ENCODE measurements around the gene ZFP36L2. TPM values are rescaled to one million over a fixed set of nuclear protein-coding genes. Genes with fewer than 3 reads are reported as not detected.

Gene ZFP36L2
- total and polyA plus RNA-seq, 9 of the 15 experiments (the other 6 are each of a cell fraction or from before 2014, with no cell fraction given) = 4.1 to 60.6 (median 20.3) TPM

DNA sequence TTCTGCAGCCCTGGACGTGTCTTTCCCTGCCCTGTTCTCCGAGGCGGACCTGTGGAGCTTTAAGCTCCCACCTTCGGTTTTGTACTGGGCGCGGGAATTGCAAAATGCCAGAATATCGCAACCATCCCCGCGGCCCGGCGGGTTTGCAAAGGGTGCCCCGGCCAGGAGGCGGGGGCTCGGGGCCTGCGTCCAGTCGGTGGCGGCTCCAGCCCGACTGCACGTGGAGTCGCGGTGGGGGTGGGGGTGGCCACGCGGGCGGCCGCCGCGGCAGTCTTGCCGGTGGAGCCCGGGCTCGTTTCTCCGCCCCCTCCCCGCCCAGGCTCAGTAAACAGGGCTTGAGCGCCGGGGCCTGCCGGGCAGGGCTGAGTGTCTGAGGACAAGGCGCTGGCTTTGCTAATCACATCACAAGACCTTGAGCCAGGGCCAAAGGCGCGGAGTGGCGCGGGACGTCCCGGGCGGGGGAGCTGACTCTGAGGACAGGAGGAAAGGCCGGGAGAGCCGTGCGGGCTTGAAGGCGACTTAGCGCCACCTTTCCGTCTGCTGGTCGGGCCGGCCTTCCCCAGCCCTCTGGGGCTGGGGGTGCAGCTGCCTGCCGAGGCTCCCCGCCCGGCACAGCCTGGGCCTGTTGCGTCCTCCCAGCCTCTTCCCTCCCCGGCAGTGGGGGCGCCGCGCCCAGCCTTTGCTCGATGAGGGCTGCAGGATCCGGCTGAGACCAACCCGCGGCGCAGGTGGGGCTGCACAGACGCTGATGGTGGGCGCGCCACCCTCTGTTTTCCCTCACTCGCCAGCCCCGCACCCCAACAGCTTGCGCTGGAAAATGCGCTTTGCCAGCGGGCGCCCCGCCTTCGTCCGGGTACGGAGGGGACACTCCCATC is 786 bp upstream of the ZFP36L2 start (continued):
- TF ChIP-seq TCF7 (IDR thresholded peaks at IDR 0.05; ENCODE audit: borderline replicate concordance) (no peak), PML (IDR thresholded peaks at IDR 0.05; ENCODE audit: low read length) (no peak; the same call in 1 of the 2 replicates), CGGBP1 (CRISPR knock-in tag; IDR thresholded peaks at IDR 0.05) (no peak), NR4A1 (CRISPR knock-in tag; IDR thresholded peaks at IDR 0.05) (no peak; the same call in 1 of the 2 replicates), NR4A1 (tag; IDR thresholded peaks at IDR 0.05) (no peak), PTBP1 (IDR thresholded peaks at IDR 0.05; ENCODE audit: low read depth, low read length) (no peak), JUNB (CRISPR knock-in tag; conservative IDR thresholded peaks at IDR 0.05) (no peak)
- TF ChIP-seq, protein P1, sequence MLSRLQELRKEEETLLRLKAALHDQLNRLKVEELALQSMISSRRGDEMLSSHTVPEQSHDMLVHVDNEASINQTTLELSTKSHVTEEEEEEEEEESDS (CRISPR knock-in tag; IDR thresholded peaks at IDR 0.05) = no peak
- TF ChIP-seq, protein P2, sequence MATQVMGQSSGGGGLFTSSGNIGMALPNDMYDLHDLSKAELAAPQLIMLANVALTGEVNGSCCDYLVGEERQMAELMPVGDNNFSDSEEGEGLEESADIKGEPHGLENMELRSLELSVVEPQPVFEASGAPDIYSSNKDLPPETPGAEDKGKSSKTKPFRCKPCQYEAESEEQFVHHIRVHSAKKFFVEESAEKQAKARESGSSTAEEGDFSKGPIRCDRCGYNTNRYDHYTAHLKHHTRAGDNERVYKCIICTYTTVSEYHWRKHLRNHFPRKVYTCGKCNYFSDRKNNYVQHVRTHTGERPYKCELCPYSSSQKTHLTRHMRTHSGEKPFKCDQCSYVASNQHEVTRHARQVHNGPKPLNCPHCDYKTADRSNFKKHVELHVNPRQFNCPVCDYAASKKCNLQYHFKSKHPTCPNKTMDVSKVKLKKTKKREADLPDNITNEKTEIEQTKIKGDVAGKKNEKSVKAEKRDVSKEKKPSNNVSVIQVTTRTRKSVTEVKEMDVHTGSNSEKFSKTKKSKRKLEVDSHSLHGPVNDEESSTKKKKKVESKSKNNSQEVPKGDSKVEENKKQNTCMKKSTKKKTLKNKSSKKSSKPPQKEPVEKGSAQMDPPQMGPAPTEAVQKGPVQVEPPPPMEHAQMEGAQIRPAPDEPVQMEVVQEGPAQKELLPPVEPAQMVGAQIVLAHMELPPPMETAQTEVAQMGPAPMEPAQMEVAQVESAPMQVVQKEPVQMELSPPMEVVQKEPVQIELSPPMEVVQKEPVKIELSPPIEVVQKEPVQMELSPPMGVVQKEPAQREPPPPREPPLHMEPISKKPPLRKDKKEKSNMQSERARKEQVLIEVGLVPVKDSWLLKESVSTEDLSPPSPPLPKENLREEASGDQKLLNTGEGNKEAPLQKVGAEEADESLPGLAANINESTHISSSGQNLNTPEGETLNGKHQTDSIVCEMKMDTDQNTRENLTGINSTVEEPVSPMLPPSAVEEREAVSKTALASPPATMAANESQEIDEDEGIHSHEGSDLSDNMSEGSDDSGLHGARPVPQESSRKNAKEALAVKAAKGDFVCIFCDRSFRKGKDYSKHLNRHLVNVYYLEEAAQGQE (IDR thresholded peaks at IDR 0.05; ENCODE audit: borderline replicate concordance) = peak; percentile 89
- TF ChIP-seq, protein P2 (CRISPR knock-in tag; IDR thresholded peaks at IDR 0.05; ENCODE audit: low read depth) = no peak
- TF ChIP-seq, protein P3, sequence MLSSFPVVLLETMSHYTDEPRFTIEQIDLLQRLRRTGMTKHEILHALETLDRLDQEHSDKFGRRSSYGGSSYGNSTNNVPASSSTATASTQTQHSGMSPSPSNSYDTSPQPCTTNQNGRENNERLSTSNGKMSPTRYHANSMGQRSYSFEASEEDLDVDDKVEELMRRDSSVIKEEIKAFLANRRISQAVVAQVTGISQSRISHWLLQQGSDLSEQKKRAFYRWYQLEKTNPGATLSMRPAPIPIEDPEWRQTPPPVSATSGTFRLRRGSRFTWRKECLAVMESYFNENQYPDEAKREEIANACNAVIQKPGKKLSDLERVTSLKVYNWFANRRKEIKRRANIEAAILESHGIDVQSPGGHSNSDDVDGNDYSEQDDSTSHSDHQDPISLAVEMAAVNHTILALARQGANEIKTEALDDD (IDR thresholded peaks at IDR 0.05) = no peak
- TF ChIP-seq, protein P4, sequence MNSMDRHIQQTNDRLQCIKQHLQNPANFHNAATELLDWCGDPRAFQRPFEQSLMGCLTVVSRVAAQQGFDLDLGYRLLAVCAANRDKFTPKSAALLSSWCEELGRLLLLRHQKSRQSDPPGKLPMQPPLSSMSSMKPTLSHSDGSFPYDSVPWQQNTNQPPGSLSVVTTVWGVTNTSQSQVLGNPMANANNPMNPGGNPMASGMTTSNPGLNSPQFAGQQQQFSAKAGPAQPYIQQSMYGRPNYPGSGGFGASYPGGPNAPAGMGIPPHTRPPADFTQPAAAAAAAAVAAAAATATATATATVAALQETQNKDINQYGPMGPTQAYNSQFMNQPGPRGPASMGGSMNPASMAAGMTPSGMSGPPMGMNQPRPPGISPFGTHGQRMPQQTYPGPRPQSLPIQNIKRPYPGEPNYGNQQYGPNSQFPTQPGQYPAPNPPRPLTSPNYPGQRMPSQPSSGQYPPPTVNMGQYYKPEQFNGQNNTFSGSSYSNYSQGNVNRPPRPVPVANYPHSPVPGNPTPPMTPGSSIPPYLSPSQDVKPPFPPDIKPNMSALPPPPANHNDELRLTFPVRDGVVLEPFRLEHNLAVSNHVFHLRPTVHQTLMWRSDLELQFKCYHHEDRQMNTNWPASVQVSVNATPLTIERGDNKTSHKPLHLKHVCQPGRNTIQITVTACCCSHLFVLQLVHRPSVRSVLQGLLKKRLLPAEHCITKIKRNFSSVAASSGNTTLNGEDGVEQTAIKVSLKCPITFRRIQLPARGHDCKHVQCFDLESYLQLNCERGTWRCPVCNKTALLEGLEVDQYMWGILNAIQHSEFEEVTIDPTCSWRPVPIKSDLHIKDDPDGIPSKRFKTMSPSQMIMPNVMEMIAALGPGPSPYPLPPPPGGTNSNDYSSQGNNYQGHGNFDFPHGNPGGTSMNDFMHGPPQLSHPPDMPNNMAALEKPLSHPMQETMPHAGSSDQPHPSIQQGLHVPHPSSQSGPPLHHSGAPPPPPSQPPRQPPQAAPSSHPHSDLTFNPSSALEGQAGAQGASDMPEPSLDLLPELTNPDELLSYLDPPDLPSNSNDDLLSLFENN (IDR thresholded peaks at IDR 0.05; ENCODE audit: low read depth in 2 of 2, low read length in 2 of 2) = no peak

Data from K562 (cell line).